DOHH2 (cell line): ENCODE measurements around the gene GSTT2B.
"Not testable (repeated sequence)": the region's sequence is repeated elsewhere in the genome, so short reads cannot be mapped to it uniquely, and the experiment has no call there.

Experiments
- CTCF ChIP-seq: fragments of 200-600 bp; sonication (generic); IDR thresholded peaks from one replicate; pipeline ENCODE4 v1.5.1; 2014; ENCODE audit warnings: antibody characterized with exemption, mild to moderate bottlenecking, low read depth, low read length; ENCODE audit not compliant: poor library complexity, severe bottlenecking
- EZH2phosphoT487 ChIP-seq: fragments of 200-600 bp; sonication (generic); IDR thresholded peaks from 2 replicates; pipeline ENCODE4 v1.6.1; 2017; ENCODE audit warnings: borderline replicate concordance, mild to moderate bottlenecking, antibody characterized with exemption, low read length, moderate library complexity, mixed read lengths

- not testable (repeated sequence) for TF ChIP-seq CTCF, EZH2phosphoT487
Measured at GRCh38 chr22:23949764-23950163, 11.2 kb downstream of the GSTT2B start.
